HEK293 (cell line): ENCODE measurements around the gene CD86.

Source experiments
- CTCF ChIA-PET: fragments of 350-600 bp; formaldehyde crosslinking; extraction: SDS; loops from one replicate; lab custom pipeline; 2021; ENCODE audit warnings: antibody characterized with exemption; lab: Yijun Ruan, JAX
- POLR2A ChIA-PET: fragments of 300-600 bp; formaldehyde crosslinking; extraction: SDS; loops from one replicate; lab custom pipeline; 2020; ENCODE audit warnings: antibody characterized with exemption, inconsistent platforms; lab: Yijun Ruan, JAX
- H3K27ac ChIP-seq: fragments of 200-500 bp; sonication (Bioruptor generic); 2 replicates; pipeline ENCODE4 v1.5.1; 2014; ENCODE audit warnings: low read depth, low read length, control low read depth, inconsistent platforms; ENCODE audit errors: extremely low read depth
- H3K36me3 ChIP-seq, 2 experiments: fragments of 200-500 bp in 1 of 2; sonication (Bioruptor generic) in 1 of 2; 1 replicate in 1 of 2; 2 replicates in 1 of 2; pipeline ENCODE4 v1.5.1; 2014 to 2017; ENCODE audit warnings: inconsistent platforms in 2 of 2, low read length in 2 of 2; ENCODE audit not compliant: control insufficient read depth in 2 of 2, insufficient read depth in 1 of 2
- H3K4me1 ChIP-seq: fragments of 200-500 bp; sonication (Bioruptor generic); 2 replicates; pipeline ENCODE4 v1.5.1; 2014; ENCODE audit warnings: mild to moderate bottlenecking, low read length, inconsistent platforms; ENCODE audit not compliant: control insufficient read depth, insufficient read depth
- H3K4me3 ChIP-seq: 2 replicates; pipeline ENCODE4 v1.5.1; 2011; ENCODE audit warnings: low read depth, mild to moderate bottlenecking, control low read depth, low read length, moderate library complexity
- H3K9me3 ChIP-seq: fragments of 200-500 bp; sonication (Bioruptor generic); 2 replicates; pipeline ENCODE4 v1.5.1; 2014; ENCODE audit warnings: low read depth, low read length, inconsistent platforms; ENCODE audit not compliant: control insufficient read depth, insufficient read depth
- FEZF1 ChIP-seq: fragments of 450-650 bp; formaldehyde crosslinking; IDR thresholded peaks from 2 replicates; pipeline ENCODE4 v1.5.1; 2016; ENCODE audit warnings: missing biosample characterization, missing genetic modification characterization
- GLIS2 ChIP-seq: fragments of 450-650 bp; formaldehyde crosslinking; IDR thresholded peaks from 2 replicates; pipeline ENCODE4 v1.5.1; 2016; ENCODE audit warnings: missing biosample characterization, missing genetic modification characterization
- IKZF3 ChIP-seq: fragments of 450-650 bp; IDR thresholded peaks from 2 replicates; pipeline ENCODE4 v1.5.0; 2018; ENCODE audit warnings: missing biosample characterization, mild to moderate bottlenecking, missing genetic modification characterization, moderate library complexity
- MEIS1 ChIP-seq: sonication (generic); formaldehyde crosslinking; IDR thresholded peaks from 2 replicates; pipeline ENCODE4 v1.8.1; 2022; ENCODE audit warnings: missing genetic modification reagents, mild to moderate bottlenecking, borderline replicate concordance
- MZF1 ChIP-seq: fragments of 450-650 bp; formaldehyde crosslinking; IDR thresholded peaks from 2 replicates; pipeline ENCODE4 v1.5.1; 2017; ENCODE audit warnings: missing biosample characterization, missing genetic modification characterization, borderline replicate concordance
- SP7 ChIP-seq: fragments of 450-650 bp; formaldehyde crosslinking; IDR thresholded peaks from 2 replicates; pipeline ENCODE4 v1.5.1; 2016; ENCODE audit warnings: missing biosample characterization, missing genetic modification characterization
- ZBTB7A ChIP-seq: fragments of 450-650 bp; formaldehyde crosslinking; IDR thresholded peaks from 2 replicates; pipeline ENCODE4 v1.5.1; 2016; ENCODE audit warnings: low read depth, missing biosample characterization, missing genetic modification characterization
- ZFP3 ChIP-seq: fragments of 450-650 bp; formaldehyde crosslinking; IDR thresholded peaks from 2 replicates; pipeline ENCODE4 v1.5.1; 2016; ENCODE audit warnings: low read depth, missing biosample characterization, missing genetic modification characterization
- ZFP41 ChIP-seq: fragments of 450-650 bp; formaldehyde crosslinking; IDR thresholded peaks from 2 replicates; pipeline ENCODE4 v1.5.1; 2016; ENCODE audit warnings: missing biosample characterization, missing genetic modification characterization, borderline replicate concordance
- ZNF155 ChIP-seq: fragments of 450-650 bp; formaldehyde crosslinking; IDR thresholded peaks from 2 replicates; pipeline ENCODE4 v1.5.1; 2016; ENCODE audit warnings: missing biosample characterization, missing genetic modification characterization
- ZNF174 ChIP-seq: fragments of 450-650 bp; formaldehyde crosslinking; IDR thresholded peaks from 2 replicates; pipeline ENCODE4 v1.5.0; 2017; ENCODE audit warnings: missing biosample characterization, mild to moderate bottlenecking, missing genetic modification characterization
- ZNF211 ChIP-seq: fragments of 450-650 bp; formaldehyde crosslinking; IDR thresholded peaks from 2 replicates; pipeline ENCODE4 v1.5.1; 2016; ENCODE audit warnings: low read depth, missing biosample characterization, missing genetic modification characterization
- ZNF266 ChIP-seq: fragments of 450-650 bp; formaldehyde crosslinking; IDR thresholded peaks from 2 replicates; pipeline ENCODE4 v1.5.1; 2016; ENCODE audit warnings: missing biosample characterization, missing genetic modification characterization, low read depth
- ZNF391 ChIP-seq: fragments of 450-650 bp; formaldehyde crosslinking; IDR thresholded peaks from 2 replicates; pipeline ENCODE4 v1.5.1; 2016; ENCODE audit warnings: low read depth, missing biosample characterization, missing genetic modification characterization, borderline replicate concordance
- ZNF510 ChIP-seq: fragments of 450-650 bp; formaldehyde crosslinking; IDR thresholded peaks from 2 replicates; pipeline ENCODE4 v1.5.1; 2018; ENCODE audit warnings: mild to moderate bottlenecking, missing genetic modification characterization, missing biosample characterization; ENCODE audit not compliant: insufficient replicate concordance
- ZNF530 ChIP-seq: fragments of 450-650 bp; formaldehyde crosslinking; IDR thresholded peaks from 2 replicates; pipeline ENCODE4 v1.5.1; 2016; ENCODE audit warnings: low read depth, missing biosample characterization, missing genetic modification characterization
- ZNF548 ChIP-seq: fragments of 450-650 bp; formaldehyde crosslinking; IDR thresholded peaks from 2 replicates; pipeline ENCODE4 v1.5.1; 2016; ENCODE audit warnings: missing biosample characterization, missing genetic modification characterization
- ZNF626 ChIP-seq: fragments of 450-650 bp; sonication (Bioruptor Pico); formaldehyde crosslinking; IDR thresholded peaks from 2 replicates; pipeline ENCODE4 v1.5.1; 2018; ENCODE audit warnings: missing biosample characterization, missing genetic modification characterization, inconsistent platforms
- TF ChIP-seq, protein P1 (sequence below): fragments of 450-650 bp; formaldehyde crosslinking; IDR thresholded peaks from 2 replicates; pipeline ENCODE4 v1.5.1; 2016; ENCODE audit warnings: missing biosample characterization, missing genetic modification characterization
- TF ChIP-seq, protein P2 (sequence below): fragments of 450-650 bp; formaldehyde crosslinking; IDR thresholded peaks from 2 replicates; pipeline ENCODE4 v1.5.1; 2016; ENCODE audit warnings: missing biosample characterization, missing genetic modification characterization
- TF ChIP-seq, protein P3 (sequence below): fragments of 450-650 bp; formaldehyde crosslinking; IDR thresholded peaks from 2 replicates; pipeline ENCODE4 v1.5.1; 2016; ENCODE audit warnings: missing biosample characterization, missing genetic modification characterization

Gene CD86

DNA sequence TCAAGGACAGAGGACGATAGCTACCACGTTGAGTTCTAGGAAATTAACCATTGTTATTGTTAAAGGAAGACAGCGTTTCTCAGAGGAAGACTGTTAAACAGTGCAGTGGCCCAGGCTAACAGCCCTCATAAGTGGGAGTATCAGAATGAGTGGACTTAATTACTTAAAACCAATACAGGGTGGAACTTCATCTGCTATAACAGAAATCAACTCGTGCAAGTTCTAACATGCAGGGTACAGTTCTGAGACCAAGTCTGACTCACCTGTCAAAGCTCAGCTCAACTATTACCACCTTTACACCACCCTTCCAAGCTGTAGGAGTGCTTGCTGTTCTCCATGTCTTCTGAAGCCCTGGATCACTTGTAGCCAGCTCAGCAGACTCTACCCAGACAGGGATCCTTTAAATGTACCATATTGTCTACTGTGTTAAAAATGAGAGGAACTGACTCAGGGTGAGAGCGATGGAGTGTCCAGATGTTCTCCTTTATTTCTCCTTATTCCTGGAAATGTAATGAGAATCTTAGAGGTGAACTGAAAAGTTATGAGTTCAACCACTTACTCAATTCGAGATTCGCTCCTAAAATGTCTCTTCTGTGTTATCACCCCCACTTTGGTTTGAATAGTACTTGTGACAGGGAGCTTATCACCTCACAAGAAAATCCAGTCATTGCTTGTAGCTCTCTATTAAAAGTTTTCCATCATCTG is 26.5 kb downstream of the CD86 start:
- no peak for TF ChIP-seq IKZF3 (tag by site-specific recombination)
- TF ChIP-seq, protein P1, sequence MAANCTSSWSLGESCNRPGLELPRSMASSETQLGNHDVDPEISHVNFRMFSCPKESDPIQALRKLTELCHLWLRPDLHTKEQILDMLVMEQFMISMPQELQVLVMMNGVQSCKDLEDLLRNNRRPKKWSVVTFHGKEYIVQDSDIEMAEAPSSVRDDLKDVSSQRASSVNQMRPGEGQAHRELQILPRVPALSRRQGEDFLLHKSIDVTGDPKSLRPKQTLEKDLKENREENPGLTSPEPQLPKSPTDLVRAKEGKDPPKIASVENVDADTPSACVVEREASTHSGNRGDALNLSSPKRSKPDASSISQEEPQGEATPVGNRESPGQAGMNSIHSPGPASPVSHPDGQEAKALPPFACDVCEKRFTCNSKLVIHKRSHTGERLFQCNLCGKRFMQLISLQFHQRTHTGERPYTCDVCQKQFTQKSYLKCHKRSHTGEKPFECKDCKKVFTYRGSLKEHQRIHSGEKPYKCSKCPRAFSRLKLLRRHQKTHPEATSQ (tag by site-specific recombination) = no peak
- no peak for TF ChIP-seq SP7
- no peak for TF ChIP-seq ZFP41 (tag by site-specific recombination)
- TF ChIP-seq ZFP3 (tag by site-specific recombination) = no peak
- TF ChIP-seq, protein P2, sequence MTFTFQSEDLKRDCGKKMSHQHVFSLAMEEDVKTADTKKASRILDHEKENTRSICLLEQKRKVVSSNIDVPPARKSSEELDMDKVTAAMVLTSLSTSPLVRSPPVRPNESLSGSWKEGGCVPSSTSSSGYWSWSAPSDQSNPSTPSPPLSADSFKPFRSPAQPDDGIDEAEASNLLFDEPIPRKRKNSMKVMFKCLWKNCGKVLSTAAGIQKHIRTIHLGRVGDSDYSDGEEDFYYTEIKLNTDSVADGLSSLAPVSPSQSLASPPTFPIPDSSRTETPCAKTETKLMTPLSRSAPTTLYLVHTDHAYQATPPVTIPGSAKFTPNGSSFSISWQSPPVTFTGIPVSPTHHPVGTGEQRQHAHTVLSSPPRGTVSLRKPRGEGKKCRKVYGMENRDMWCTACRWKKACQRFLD (tag by site-specific recombination) = no peak
- TF ChIP-seq ZNF174 (tag by site-specific recombination) = no peak
- TF ChIP-seq MEIS1 (CRISPR knock-in tag) = no peak
- no peak for TF ChIP-seq ZNF155
- no peak for TF ChIP-seq ZNF548 (tag by site-specific recombination)
- TF ChIP-seq ZNF391 = no peak
- TF ChIP-seq ZNF626 (tag by site-specific recombination) = no peak
- no peak for TF ChIP-seq GLIS2
- TF ChIP-seq MZF1 (tag by site-specific recombination) = no peak
- TF ChIP-seq FEZF1 (tag by site-specific recombination) = no peak
- no peak overlapping the region for H3K27ac ChIP-seq
- H3K4me1 ChIP-seq = no peaks in the 10 kb centered on the region
- ChIA-PET POLR2A (no interaction called here), CTCF (no interaction called here)
- no peak overlapping the region for H3K4me3 ChIP-seq
- no peaks in the 10 kb centered on the region for H3K36me3 ChIP-seq
- no peaks in the 10 kb centered on the region for H3K9me3 ChIP-seq

DNA sequence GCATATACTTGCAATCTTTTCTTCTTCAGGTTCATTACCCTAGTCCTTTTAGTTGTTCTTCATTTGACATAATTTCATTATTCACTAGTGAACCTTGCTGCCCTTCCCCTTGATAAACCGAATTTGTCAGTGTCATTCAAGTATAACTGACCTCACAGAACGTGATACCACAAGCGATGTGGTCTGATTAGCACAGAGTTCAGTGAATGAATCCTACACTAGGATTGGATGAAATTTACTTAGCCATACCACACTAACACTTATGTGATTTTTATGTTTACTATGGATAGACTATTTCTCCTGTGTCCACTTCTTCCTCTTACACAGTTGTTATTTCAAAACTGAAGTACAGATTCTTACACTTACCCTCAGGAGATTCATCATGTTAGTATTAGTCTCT is 27.2 kb downstream of the CD86 start:
- Histone ChIP-seq H3K4me3 (no peak overlapping the region), H3K36me3 (no peaks in the 10 kb centered on the region), H3K9me3 (no peaks in the 10 kb centered on the region), H3K27ac (no peak overlapping the region), H3K4me1 (no peaks in the 10 kb centered on the region)
- TF ChIP-seq ZNF174 (tag by site-specific recombination) (no peak), ZNF510 (no peak), ZBTB7A (tag by site-specific recombination) (no peak), ZNF266 (tag by site-specific recombination) (no peak), ZNF530 (tag by site-specific recombination) (no peak), ZNF211 (tag by site-specific recombination) (no peak)
- TF ChIP-seq, protein P3, sequence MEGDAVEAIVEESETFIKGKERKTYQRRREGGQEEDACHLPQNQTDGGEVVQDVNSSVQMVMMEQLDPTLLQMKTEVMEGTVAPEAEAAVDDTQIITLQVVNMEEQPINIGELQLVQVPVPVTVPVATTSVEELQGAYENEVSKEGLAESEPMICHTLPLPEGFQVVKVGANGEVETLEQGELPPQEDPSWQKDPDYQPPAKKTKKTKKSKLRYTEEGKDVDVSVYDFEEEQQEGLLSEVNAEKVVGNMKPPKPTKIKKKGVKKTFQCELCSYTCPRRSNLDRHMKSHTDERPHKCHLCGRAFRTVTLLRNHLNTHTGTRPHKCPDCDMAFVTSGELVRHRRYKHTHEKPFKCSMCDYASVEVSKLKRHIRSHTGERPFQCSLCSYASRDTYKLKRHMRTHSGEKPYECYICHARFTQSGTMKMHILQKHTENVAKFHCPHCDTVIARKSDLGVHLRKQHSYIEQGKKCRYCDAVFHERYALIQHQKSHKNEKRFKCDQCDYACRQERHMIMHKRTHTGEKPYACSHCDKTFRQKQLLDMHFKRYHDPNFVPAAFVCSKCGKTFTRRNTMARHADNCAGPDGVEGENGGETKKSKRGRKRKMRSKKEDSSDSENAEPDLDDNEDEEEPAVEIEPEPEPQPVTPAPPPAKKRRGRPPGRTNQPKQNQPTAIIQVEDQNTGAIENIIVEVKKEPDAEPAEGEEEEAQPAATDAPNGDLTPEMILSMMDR = no peak
- ChIA-PET CTCF (interaction anchor here (0.5 kb wide), 1 partner anchor 48 kb away, joined by 5 read pairs; no protein-coding TSS in a partner anchor), POLR2A (no interaction called here)
